ENCODE data around the gene GTPBP2. TPM values are rescaled to one million over a fixed set of nuclear protein-coding genes. Genes with fewer than 3 reads are reported as not detected.

The GTPBP2 gene
- total and polyA plus RNA-seq, 2 of the 13 experiments (the other 11 are each of a cell fraction or from before 2014, with no cell fraction given): 26.9 to 88.2 TPM

DNA sequence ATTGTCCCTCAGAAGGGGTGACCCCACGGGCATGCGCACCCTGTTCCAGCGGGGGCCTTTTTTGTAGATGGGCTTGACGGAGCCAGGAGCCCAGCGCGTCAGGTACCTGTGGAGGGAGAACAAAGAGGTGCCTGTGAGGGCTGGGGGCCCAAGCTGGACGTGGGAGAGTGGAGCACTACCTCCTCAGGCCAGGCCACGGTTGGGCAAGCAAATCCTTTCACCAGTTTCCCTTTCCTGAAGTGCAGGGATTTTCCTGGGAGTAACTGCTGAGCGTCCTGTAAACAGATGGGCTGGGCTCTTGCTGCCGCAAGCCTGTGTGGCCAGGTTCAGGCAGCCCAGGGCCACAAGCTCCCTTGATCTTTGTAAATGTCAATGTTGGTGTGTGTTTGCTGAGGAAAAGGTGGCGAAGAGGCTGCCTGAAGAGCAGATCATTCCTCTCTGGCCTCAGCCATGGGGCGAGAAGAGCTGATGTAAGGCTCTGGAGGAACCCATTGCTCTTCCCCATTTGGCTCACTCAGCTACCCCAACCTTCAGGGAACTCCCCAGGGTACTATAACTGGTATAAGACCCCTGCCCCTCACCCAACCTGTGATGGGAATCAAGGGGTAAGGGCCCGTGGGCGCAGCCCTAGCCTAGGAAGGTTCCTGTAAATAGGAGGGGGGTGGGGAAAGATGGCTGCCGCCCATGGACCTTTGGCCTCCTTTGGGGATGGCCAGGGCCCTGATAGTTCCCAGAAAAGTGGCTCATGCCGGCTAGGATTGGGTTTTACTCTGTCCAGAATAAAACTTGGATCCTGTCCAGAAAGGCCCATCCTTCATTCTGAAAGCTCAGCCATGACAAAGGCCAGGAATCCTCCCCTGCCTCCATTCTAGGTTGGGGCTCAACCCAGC is 43.0 kb upstream of the GTPBP2 start (continued):
- TF ChIP-seq, protein P1, sequence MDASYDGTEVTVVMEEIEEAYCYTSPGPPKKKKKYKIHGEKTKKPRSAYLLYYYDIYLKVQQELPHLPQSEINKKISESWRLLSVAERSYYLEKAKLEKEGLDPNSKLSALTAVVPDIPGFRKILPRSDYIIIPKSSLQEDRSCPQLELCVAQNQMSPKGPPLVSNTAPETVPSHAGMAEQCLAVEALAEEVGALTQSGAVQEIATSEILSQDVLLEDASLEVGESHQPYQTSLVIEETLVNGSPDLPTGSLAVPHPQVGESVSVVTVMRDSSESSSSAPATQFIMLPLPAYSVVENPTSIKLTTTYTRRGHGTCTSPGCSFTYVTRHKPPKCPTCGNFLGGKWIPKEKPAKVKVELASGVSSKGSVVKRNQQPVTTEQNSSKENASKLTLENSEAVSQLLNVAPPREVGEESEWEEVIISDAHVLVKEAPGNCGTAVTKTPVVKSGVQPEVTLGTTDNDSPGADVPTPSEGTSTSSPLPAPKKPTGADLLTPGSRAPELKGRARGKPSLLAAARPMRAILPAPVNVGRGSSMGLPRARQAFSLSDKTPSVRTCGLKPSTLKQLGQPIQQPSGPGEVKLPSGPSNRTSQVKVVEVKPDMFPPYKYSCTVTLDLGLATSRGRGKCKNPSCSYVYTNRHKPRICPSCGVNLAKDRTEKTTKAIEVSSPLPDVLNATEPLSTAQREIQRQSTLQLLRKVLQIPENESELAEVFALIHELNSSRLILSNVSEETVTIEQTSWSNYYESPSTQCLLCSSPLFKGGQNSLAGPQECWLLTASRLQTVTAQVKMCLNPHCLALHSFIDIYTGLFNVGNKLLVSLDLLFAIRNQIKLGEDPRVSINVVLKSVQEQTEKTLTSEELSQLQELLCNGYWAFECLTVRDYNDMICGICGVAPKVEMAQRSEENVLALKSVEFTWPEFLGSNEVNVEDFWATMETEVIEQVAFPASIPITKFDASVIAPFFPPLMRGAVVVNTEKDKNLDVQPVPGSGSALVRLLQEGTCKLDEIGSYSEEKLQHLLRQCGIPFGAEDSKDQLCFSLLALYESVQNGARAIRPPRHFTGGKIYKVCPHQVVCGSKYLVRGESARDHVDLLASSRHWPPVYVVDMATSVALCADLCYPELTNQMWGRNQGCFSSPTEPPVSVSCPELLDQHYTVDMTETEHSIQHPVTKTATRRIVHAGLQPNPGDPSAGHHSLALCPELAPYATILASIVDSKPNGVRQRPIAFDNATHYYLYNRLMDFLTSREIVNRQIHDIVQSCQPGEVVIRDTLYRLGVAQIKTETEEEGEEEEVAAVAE (CRISPR knock-in tag; IDR thresholded peaks at IDR 0.05; ENCODE audit: borderline replicate concordance): 0 out of 2 replicates have a peak, but pooled peaks have one; percentile 30
- TF ChIP-seq ZKSCAN5 (CRISPR knock-in tag; IDR thresholded peaks at IDR 0.05) (no peak; the same call in 1 of the 2 replicates), HOXA3 (CRISPR knock-in tag; IDR thresholded peaks at IDR 0.05) (peak; percentile 73), GTF3A (CRISPR knock-in tag; conservative IDR thresholded peaks at IDR 0.05) (no peak), NCOA1 (CRISPR knock-in tag; IDR thresholded peaks at IDR 0.05) (no peak), SMAD3 (CRISPR knock-in tag; IDR thresholded peaks at IDR 0.05) (peak; percentile 81), TP53 (CRISPR knock-in tag; conservative IDR thresholded peaks at IDR 0.05) (no peak), RARA (CRISPR knock-in tag; IDR thresholded peaks at IDR 0.05) (peak; percentile 95), ZSCAN31 (CRISPR knock-in tag; IDR thresholded peaks at IDR 0.05; ENCODE audit: low read depth) (peak; percentile 89), ZBTB7B (CRISPR knock-in tag; IDR thresholded peaks at IDR 0.05) (peak; percentile 82), KLF12 (CRISPR knock-in tag; IDR thresholded peaks at IDR 0.05; ENCODE audit: borderline replicate concordance) (no peak)
- TF ChIP-seq, protein P2, sequence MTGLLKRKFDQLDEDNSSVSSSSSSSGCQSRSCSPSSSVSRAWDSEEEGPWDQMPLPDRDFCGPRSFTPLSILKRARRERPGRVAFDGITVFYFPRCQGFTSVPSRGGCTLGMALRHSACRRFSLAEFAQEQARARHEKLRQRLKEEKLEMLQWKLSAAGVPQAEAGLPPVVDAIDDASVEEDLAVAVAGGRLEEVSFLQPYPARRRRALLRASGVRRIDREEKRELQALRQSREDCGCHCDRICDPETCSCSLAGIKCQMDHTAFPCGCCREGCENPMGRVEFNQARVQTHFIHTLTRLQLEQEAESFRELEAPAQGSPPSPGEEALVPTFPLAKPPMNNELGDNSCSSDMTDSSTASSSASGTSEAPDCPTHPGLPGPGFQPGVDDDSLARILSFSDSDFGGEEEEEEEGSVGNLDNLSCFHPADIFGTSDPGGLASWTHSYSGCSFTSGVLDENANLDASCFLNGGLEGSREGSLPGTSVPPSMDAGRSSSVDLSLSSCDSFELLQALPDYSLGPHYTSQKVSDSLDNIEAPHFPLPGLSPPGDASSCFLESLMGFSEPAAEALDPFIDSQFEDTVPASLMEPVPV (CRISPR knock-in tag; IDR thresholded peaks at IDR 0.05): no peak; the same call in none of the 2 replicates
- TF ChIP-seq, protein P3, sequence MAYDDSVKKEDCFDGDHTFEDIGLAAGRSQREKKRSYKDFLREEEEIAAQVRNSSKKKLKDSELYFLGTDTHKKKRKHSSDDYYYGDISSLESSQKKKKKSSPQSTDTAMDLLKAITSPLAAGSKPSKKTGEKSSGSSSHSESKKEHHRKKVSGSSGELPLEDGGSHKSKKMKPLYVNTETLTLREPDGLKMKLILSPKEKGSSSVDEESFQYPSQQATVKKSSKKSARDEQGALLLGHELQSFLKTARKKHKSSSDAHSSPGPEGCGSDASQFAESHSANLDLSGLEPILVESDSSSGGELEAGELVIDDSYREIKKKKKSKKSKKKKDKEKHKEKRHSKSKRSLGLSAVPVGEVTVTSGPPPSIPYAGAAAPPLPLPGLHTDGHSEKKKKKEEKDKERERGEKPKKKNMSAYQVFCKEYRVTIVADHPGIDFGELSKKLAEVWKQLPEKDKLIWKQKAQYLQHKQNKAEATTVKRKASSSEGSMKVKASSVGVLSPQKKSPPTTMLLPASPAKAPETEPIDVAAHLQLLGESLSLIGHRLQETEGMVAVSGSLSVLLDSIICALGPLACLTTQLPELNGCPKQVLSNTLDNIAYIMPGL (CRISPR knock-in tag; IDR thresholded peaks at IDR 0.05; ENCODE audit: borderline replicate concordance in 1 of 2, low read depth in 1 of 2): peak in 1 of 2 experiments; percentile 15; a peak in 1 of 4 replicates
- TF ChIP-seq, protein P4, sequence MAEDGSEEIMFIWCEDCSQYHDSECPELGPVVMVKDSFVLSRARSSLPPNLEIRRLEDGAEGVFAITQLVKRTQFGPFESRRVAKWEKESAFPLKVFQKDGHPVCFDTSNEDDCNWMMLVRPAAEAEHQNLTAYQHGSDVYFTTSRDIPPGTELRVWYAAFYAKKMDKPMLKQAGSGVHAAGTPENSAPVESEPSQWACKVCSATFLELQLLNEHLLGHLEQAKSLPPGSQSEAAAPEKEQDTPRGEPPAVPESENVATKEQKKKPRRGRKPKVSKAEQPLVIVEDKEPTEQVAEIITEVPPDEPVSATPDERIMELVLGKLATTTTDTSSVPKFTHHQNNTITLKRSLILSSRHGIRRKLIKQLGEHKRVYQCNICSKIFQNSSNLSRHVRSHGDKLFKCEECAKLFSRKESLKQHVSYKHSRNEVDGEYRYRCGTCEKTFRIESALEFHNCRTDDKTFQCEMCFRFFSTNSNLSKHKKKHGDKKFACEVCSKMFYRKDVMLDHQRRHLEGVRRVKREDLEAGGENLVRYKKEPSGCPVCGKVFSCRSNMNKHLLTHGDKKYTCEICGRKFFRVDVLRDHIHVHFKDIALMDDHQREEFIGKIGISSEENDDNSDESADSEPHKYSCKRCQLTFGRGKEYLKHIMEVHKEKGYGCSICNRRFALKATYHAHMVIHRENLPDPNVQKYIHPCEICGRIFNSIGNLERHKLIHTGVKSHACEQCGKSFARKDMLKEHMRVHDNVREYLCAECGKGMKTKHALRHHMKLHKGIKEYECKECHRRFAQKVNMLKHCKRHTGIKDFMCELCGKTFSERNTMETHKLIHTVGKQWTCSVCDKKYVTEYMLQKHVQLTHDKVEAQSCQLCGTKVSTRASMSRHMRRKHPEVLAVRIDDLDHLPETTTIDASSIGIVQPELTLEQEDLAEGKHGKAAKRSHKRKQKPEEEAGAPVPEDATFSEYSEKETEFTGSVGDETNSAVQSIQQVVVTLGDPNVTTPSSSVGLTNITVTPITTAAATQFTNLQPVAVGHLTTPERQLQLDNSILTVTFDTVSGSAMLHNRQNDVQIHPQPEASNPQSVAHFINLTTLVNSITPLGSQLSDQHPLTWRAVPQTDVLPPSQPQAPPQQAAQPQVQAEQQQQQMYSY (CRISPR knock-in tag; IDR thresholded peaks at IDR 0.05): no peak
- TF ChIP-seq, protein P5, sequence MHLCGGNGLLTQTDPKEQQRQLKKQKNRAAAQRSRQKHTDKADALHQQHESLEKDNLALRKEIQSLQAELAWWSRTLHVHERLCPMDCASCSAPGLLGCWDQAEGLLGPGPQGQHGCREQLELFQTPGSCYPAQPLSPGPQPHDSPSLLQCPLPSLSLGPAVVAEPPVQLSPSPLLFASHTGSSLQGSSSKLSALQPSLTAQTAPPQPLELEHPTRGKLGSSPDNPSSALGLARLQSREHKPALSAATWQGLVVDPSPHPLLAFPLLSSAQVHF (CRISPR knock-in tag; IDR thresholded peaks at IDR 0.05): no peak
